AG20443 (cell line): Measurements from ENCODE around the gene SAT1.
A peak's percentile ranks its signal among the peaks of the same experiment; 100 is the strongest.

Source experiments
- DNase-seq: peaks from one replicate; pipeline ENCODE4 v3.0.0; 2012; ENCODE audit warnings: low spot score, mixed read lengths

The SAT1 gene

GRCh38 chrX:23776363-23776762 is 6.6 kb upstream of the SAT1 start:
- DNase-seq = no peak

DNA sequence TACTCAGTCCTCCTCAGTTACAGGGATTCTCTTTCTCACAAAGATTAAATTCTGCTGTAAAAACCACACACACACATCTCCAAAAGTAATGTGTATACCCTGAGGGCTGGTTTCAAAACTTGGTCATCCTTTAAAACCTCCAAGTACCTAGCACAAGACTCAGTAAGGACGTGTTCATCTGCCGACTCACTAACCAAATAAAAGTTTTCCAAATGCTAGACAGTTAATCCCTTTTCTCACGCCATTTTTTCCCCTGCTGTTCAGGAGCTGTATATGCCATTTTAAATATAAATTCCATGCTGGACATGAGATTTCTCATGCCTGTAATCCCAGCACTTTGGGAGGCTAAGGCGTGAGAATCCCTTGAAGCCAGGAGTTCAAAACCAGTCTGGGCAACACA is 3.9 kb upstream of the SAT1 start:
- DNase-seq = peak; percentile 23

GRCh38 chrX:23782455-23782854 is 518 bp upstream of the SAT1 start:
- no peak for DNase-seq

DNA sequence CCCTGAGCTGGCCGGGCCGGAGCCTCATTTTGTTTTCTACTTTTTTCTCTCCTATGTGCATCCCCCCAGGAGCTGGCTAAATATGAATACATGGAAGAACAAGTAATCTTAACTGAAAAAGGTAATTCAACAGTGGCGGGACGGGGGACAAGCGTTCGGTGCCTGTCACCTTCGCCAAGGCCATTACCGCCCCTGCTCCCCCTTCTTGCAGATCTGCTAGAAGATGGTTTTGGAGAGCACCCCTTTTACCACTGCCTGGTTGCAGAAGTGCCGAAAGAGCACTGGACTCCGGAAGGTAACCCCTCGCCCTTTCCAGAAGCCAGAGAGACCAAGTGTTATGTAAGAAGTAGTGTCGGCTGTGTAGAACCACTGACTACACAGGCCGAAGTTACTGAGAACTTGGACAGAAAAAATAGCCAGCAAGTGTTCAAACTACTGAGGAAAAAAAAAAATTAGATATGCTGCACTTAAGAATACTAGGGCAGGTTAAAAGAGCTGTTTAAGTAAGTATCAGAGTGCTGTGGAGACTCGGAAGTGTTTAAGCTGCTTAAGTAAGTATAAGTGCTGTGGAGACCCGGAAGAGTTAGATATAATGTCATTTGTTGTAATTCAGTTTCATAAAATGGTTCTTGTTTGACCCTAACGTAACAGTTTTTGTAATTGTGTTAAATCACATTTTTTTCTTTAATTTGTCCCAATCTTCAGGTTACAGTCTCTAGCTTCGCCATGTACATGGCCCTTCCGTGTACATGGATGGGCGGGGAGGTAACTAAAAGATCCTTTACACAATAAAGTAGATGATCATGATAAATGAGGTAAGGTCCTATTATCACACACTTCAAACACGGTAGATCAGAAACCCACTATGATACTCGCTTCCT is 856 bp downstream of the SAT1 start:
- DNase-seq = no peak

GRCh38 chrX:23784470-23785331 is 1.7 kb downstream of the SAT1 start:
- DNase-seq = peak; percentile 28

DNA sequence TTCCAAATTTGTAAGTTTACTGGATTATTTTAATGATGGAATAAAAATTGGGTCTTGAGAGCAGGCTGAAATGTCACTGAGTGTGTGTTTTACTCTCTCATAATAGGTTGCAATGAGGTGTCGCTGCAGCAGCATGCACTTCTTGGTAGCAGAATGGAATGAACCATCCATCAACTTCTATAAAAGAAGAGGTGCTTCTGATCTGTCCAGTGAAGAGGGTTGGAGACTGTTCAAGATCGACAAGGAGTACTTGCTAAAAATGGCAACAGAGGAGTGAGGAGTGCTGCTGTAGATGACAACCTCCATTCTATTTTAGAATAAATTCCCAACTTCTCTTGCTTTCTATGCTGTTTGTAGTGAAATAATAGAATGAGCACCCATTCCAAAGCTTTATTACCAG is 2.6 kb downstream of the SAT1 start:
- DNase-seq = no peak

DNA sequence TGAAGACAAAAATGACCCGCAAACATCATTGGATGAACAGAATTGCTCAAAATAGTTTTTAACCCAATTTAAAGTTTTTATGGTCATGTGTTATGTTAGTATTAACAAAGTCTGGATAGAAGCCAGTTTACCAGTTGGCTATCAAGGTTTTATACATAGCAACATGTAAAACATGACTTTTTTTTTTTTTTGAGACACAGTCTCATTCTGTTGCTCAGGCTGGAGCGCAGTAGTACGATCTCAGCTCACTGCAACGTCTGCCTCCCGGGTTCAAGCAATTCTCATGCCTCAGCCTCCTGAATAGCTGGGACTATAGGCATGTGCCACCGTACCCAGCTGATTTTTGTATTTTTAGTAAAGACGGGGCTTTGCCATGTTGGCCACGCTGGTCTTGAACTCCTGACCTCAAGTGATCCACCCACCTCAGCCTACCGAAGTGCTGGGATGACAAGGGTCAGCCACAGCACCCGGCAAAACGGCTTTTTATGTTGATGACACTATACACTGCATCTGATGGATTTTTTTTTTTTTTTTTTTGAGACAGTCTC is 3.4 kb downstream of the SAT1 start:
- DNase-seq = no peak

DNA sequence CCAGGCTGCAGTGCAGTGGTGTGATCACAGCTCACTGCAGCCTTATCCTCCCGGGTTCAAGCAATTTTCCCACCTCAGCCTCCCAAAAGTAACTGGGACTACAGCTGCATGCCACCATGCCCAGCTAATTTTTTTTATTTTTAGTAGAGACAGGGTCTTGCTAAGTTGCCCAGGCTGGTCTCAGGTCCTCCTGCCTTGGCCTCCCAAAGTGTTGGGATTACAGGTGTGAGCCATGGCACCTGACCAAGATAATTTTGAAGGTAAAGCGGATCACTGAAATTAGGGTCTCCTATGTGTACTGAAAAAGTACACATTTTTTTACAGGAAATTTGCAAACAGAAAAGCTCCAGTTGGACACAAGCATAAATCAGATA is 4.8 kb downstream of the SAT1 start:
- DNase-seq = no peak

- no peak for DNase-seq
Measured at GRCh38 chrX:23788521-23788920, 5.5 kb downstream of the SAT1 start.

GRCh38 chrX:23788946-23789345 is 6.0 kb downstream of the SAT1 start:
- DNase-seq = no peak

DNA sequence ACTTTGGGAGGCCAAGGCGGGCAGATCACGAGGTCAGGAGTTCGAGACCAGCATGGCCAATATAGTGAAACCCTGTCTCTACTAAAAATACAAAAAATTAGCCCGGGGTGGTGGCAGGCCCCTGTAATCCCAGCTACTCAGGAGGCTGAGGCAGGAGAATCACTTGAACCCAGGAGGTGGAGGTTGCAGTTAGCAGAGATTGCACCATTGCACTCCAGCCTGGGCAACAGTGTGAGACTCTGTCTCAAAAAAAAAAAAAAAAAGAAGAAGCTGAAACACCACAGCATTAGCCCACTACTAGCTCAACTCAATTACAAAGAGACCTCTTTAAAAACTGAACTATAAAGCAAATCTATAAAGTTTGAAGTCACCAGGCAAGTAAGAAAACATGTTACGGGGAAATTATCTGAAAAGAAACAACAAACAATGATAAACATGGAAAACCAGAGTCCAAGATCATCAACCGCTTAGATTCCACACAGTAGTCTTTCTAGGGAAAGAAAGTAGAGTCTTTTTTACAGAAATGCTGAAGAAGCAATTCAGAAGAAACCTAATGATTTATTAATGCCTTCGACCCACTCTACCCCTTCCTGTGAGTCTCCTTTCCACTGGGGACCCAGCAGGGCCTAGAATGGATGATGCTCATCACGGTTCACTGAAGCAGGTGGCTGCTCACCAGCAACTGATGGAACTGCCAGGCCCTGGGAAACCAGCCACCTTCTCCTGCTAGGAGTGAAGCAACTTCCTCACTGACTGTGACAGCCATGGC is 6.6 kb downstream of the SAT1 start:
- no peak for DNase-seq

DNA sequence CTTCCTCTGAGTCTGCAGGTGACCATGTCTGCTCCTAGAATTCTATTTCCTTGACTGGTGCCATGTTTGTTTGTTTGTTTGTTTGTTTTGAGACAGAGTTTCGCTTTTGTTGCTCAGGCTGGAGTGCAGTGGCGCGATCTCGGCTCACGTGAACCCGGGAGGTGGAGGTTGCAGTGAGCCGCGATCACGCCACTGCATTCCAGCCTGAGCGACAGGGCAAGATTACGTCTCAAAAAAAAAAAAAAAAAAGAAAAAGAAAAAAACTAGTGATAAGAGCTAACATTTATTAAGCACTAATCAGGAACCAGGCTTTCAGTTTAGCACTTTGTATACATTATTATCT is 7.2 kb downstream of the SAT1 start:
- no peak for DNase-seq

DNA sequence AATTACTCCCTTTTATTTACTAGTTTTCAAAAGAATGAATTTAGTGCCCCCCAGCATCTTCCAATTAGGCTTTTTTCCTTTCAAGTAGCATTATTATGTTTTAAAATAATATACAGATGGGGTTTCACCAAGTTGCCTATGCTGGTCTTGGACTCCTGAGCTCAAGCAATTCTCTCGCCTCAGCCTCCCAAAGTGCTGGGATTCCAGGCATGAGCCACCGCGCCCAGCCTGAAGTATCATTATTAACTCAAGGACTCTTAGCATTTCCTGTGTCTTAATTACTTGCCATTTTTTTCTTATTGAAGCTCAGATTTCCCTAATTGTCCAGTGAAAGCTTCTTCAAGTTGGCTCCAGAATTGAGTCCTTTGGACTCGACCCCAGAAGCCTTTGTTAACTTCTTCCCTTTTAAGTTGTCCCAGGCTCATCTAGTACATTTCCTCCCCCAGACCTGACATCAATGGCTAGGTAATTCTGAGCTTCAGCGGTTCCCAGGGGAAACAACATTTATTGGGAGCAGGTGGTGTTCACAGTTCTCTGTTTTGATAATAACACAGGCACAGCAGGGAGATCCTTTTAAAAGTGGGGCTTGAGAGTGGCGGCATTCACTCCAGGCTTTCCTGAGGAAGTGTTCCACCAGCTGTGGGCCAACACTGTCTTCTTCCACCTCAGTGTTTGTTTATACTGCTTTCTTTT is 10.0 kb downstream of the SAT1 start:
- DNase-seq = no peak

DNA sequence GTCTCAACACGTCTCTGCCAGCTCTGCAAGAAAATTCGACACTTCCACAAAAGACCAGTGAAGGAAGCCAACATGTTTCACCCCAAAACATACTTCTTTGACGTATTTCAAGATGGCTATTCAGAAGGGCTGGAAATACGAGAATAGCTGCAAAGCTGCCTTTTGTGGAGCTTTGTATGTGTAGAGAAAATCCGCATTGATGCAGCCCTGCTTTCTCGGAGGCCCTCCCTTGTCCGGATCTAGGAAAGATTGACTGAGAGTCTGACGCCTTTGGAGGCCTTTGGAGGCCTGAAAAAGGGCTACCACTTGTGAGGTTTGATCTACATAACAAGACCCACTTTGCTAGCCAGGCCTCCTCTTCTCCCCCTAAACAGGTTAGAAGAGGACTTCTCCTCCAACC is 12.2 kb downstream of the SAT1 start:
- DNase-seq = no peak

DNA sequence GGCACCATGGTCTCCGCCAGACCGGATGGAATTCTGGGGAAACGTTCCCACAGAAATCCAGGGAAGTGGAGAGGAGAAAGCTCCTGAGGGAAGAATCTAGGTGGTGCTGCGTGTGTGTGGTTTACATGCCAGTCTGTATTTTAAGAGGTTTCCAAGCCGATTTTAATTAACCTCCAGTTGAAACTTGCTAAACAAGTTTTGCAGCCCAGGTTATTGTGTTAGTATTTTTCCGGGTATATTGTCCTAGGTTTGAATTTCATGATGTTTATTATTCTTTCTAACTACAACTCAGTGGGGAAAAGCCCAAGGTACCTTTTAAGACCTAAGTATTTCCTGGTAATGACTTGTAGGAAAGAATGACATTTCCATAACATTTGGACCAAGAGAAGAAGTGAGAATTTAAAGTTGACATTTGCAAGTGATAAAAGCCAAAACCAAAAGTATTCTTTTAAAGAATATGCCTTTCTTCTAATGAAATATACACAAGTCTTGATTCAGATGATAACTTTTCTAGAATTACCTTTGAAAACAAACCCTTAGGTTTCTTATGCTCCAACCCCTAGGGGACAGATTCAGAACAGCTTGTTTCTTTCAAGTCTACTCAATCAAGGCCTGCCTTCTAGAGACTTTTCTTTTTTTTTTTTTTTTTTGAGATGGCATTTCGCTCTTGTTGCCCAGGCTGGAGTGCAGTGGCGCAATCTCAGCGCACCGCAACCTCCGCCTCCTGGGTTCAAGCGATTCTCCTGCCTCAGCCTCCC is 14.6 kb downstream of the SAT1 start:
- DNase-seq = no peak

DNA sequence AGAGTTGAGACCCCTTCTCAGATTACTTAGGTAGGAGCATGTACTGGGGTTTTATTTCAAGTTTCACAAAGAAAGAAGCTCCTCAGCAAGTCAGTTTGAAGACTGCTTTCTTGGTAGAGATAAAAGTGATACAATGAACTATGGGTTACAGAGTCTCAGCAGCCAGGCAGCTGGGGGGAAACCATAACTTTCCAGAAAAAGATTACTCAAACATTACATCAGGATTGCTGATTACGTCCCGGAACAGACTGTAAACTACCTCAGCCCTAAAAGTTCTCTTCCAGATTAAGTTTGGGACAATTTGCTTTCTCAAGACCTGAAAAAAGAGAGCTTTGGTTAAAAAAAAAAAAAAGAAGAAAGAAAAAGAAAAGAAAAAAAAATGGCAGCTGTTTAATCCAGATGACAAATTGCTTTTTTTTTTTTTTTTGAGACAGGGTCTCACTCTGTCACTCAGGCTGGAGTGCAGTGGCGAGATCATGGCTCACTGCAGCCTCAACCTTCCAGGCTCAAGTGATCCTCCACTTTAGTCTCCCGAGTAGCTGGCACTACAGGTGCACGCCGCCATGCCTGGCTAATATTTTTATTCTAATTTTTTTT is 16.6 kb downstream of the SAT1 start:
- DNase-seq = no peak

GRCh38 chrX:23802431-23802830 is 19.5 kb downstream of the SAT1 start:
- no peak for DNase-seq

DNA sequence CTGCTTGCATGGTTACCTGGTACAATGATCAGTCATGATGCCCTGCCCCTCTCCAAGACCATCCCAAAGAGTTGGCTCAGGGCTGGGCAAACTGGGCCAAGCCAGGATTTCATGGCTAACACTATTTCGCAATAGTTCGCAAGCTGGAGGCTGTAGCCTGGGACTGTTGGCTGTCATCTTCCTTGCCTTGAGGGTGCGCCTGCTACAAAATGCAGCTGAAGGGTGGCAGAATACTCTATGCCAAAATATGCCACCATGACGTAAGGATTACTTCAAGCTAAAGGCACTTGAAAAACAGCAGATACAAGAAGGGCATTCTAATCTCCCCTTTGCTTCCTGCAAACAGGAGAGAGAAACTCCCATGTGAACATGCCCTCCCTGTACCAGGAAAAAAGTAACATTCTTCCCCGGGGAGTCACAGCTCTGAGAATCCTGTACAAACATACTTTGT is 21.0 kb downstream of the SAT1 start:
- DNase-seq = peak; percentile 25

DNA sequence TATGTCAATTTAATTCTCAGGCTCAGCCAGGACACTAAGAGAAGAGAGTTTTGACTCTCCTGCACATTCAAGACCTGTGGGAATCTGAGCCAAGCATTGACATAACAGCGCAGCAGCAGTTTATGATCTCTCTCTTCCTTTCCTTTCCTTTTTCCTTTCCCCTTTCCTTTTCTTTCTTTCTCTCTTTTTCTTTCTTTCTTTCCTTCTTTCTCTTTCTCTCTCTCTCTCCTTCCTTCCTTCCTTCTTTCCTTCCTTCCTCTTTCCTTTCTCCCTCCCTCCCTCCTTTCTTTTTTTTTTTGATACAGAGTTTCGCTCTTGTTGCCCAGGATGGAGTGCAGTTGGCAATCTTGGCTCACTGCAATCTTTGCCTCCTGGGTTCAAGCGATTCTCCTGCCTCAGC is 21.6 kb downstream of the SAT1 start:
- DNase-seq = no peak

DNA sequence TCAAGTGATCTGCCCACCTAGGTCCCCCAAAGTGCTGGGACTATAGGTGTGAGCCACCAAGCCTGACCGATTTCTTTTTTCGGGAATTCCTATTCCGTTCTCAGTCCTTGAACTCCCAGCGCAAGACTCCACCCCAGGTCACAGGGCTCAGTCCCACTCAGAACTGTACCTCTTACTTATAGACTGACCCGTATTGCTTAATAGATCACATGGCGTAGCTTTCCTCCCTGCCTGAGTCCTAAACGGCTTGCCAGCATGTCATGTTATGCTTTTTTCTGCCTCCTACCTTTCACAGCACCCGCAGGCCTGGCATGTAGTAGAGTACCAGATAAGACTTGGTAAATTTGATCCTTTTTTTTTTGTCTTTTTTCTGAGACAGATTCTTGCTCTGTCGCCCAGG is 22.4 kb downstream of the SAT1 start:
- no peak for DNase-seq

GRCh38 chrX:23810279-23810678 is 27.3 kb downstream of the SAT1 start:
- no peak for DNase-seq
